ENCODE results near the gene ATXN3.

ATXN3 gene

DNA sequence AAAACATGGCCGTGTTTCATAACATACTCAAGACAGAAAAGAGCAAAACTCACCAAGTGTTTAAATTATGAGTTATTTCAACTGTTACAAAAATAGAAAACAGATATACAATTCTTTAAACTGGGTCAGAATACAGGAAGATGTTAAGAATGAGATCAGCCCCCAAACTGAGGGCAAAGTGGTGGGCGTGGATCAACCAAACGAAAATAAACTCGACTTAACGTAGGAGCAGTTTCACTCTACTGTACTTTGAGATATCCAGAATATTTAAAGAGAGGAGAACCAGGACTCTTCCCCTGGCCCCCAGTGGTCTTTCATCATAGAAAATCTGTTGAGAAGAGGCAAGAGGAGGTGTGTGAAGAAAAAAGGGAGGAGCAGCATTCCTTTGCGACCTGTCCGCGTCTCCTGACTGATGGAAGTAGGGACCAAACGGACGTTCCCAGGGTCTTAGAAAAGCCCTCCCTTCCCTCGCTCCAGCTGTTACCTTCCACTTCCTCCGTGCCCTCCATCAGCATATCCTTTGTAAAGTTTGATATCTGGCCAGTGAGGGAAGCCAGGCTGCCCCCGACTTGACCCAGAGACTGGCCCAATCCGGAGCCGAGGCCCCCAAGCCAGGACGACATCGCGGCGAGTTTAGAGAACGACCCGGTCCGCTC, 67.2 kb downstream of the ATXN3 start:
- H3K4me1 Mint-ChIP-seq = peaks cover 23% of the 10 kb centered on the region
- no peaks in the 10 kb centered on the region for H3K9me3 Mint-ChIP-seq
- DNase-seq (ENCODE audit: low spot score in 2 of 2) = peak in 1 of 2 donors; percentile 11
- H3K36me3 Mint-ChIP-seq = peaks cover 25% of the 10 kb centered on the region
- peak overlapping the region; percentile 93 for H3K4me3 Mint-ChIP-seq
- peak; percentile 19 for ATAC-seq
- peak overlapping the region; percentile 99 for H3K27ac Mint-ChIP-seq

- no peak for DNase-seq (ENCODE audit: low spot score in 2 of 2)
- Mint-ChIP-seq H3K27ac (peak overlapping the region; percentile 99), H3K36me3 (peaks cover 36% of the 10 kb centered on the region), H3K4me1 (peaks cover 32% of the 10 kb centered on the region), H3K9me3 (no peaks in the 10 kb centered on the region), H3K4me3 (peak overlapping the region; percentile 93)
- no peak for ATAC-seq
Measured at GRCh38 chr14:92037989-92038388, 68.4 kb downstream of the ATXN3 start.

- DNase-seq (ENCODE audit: low spot score in 2 of 2) (no peak), ATAC-seq (no peak)
- H3K4me1 Mint-ChIP-seq = peaks cover 32% of the 10 kb centered on the region
- peaks cover 57% of the 10 kb centered on the region for H3K36me3 Mint-ChIP-seq
- no peak overlapping the region for H3K27ac Mint-ChIP-seq
- no peak overlapping the region for H3K4me3 Mint-ChIP-seq
- H3K9me3 Mint-ChIP-seq = no peaks in the 10 kb centered on the region
Measured at GRCh38 chr14:92035890-92036289, 70.5 kb downstream of the ATXN3 start.

GRCh38 chr14:92033906-92034687, 72.3 kb downstream of the ATXN3 start:
- peak overlapping the region; percentile 59 for H3K27ac Mint-ChIP-seq
- ATAC-seq (no peak), DNase-seq (ENCODE audit: low spot score in 2 of 2) (no peak)
- H3K36me3 Mint-ChIP-seq = peaks cover 64% of the 10 kb centered on the region
- H3K9me3 Mint-ChIP-seq = no peaks in the 10 kb centered on the region
- peaks cover 32% of the 10 kb centered on the region for H3K4me1 Mint-ChIP-seq
- no peak overlapping the region for H3K4me3 Mint-ChIP-seq

DNA sequence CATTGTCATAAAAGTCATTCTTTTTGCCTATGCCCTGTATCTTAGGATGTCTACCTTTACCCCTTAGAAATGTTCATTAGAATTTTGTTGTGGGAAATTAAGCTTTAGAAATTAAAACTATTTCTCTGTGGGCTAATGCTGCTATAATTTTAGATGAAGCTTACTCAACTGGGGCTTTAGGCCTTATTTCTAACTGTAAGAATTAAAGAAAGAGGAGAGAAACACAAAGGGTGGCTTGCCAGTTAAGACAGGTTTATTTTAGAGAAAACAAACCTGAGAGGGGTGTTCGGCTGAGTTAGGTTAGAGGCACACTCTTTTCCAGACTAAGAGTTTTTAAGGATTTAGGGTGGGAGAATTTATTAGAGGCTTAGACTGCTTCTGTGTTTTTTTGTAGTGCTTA, 72.9 kb downstream of the ATXN3 start:
- peaks cover 28% of the 10 kb centered on the region for H3K4me1 Mint-ChIP-seq
- H3K4me3 Mint-ChIP-seq = no peak overlapping the region
- H3K36me3 Mint-ChIP-seq = peaks cover 65% of the 10 kb centered on the region
- H3K27ac Mint-ChIP-seq = peak overlapping the region; percentile 59
- no peaks in the 10 kb centered on the region for H3K9me3 Mint-ChIP-seq
- no peak for ATAC-seq
- no peak for DNase-seq (ENCODE audit: low spot score in 2 of 2)

- ATAC-seq (no peak), DNase-seq (ENCODE audit: low spot score in 2 of 2) (no peak)
- Mint-ChIP-seq H3K9me3 (no peaks in the 10 kb centered on the region), H3K4me1 (peaks cover 20% of the 10 kb centered on the region), H3K4me3 (no peak overlapping the region), H3K36me3 (peaks cover 95% of the 10 kb centered on the region), H3K27ac (peak overlapping the region; percentile 63)
Measured at GRCh38 chr14:92026548-92027190, 79.7 kb downstream of the ATXN3 start.

DNA sequence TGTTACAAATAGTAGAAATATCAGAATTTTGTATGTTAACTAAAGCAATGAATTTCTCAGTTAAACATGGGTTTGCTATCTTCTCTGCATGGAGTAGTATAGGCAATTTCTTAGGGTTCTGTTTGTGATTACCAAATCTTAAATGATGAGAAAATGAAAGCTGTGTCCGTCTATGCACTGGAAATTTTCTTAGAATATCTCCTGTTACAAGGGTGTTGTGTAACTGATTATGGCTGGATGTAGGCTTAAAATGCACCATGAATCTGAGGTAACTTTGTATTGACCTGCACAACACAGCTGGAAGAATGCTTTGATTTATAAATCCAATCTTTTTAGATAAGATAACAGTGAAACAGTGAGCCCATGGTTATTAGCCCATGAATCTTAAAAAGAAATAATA, 84.3 kb downstream of the ATXN3 start:
- no peaks in the 10 kb centered on the region for H3K9me3 Mint-ChIP-seq
- H3K4me1 Mint-ChIP-seq = peaks cover 8% of the 10 kb centered on the region
- peaks cover 95% of the 10 kb centered on the region for H3K36me3 Mint-ChIP-seq
- DNase-seq (ENCODE audit: low spot score in 2 of 2) (no peak), ATAC-seq (no peak)
- no peak overlapping the region for H3K4me3 Mint-ChIP-seq
- H3K27ac Mint-ChIP-seq = no peak overlapping the region

DNA sequence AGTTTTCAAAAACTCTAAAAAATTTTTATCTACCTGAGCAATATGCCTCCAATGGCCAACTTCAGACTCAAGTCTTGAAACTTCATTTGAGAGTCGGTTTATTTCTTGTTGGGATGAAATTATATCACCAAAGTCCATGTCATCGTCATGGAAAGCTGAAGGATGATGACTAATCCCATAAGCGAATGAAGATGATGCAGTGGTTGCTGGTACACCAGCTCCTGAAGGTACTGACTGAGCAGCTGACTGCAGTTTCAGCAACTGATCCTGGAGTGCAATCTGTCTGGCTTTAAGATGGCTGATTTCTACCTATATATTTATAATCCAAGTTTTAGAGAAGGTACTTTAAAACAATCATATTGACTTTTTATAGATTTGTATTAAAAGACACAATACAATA, 84.9 kb downstream of the ATXN3 start:
- no peak overlapping the region for H3K4me3 Mint-ChIP-seq
- no peak for DNase-seq (ENCODE audit: low spot score in 2 of 2)
- no peaks in the 10 kb centered on the region for H3K9me3 Mint-ChIP-seq
- no peak overlapping the region for H3K27ac Mint-ChIP-seq
- peaks cover 95% of the 10 kb centered on the region for H3K36me3 Mint-ChIP-seq
- no peak for ATAC-seq
- peaks cover 5% of the 10 kb centered on the region for H3K4me1 Mint-ChIP-seq

DNA sequence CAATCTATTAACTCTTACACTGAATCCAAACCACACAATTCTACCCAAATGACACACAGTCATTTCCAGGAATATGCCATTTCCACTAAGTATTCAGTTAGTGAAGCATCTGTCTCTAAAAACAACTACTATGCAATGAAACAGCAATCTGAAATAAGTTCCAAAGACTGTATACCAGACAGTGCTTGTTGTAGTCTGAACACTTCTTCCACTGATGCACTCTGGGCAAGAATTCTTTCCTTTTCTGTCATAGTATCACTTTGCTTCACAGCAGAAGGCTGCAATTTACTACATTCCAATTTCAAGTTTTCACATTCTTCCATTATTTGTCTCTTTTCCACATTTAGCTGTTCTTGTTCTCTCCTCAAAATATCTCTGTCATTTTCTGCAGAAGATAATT, 92.3 kb downstream of the ATXN3 start:
- H3K27ac Mint-ChIP-seq = peak overlapping the region; percentile 54
- peaks cover 98% of the 10 kb centered on the region for H3K36me3 Mint-ChIP-seq
- no peaks in the 10 kb centered on the region for H3K9me3 Mint-ChIP-seq
- DNase-seq (ENCODE audit: low spot score in 2 of 2) (no peak), ATAC-seq (peak; percentile 49)
- H3K4me1 Mint-ChIP-seq = peaks cover 22% of the 10 kb centered on the region
- H3K4me3 Mint-ChIP-seq = no peak overlapping the region

GRCh38 chr14:92012121-92012748, 94.1 kb downstream of the ATXN3 start:
- ATAC-seq (no peak), DNase-seq (ENCODE audit: low spot score in 2 of 2) (no peak)
- peaks cover 98% of the 10 kb centered on the region for H3K36me3 Mint-ChIP-seq
- peak overlapping the region; percentile 5 for H3K27ac Mint-ChIP-seq
- H3K9me3 Mint-ChIP-seq = no peaks in the 10 kb centered on the region
- H3K4me3 Mint-ChIP-seq = no peak overlapping the region
- peaks cover 22% of the 10 kb centered on the region for H3K4me1 Mint-ChIP-seq

DNA sequence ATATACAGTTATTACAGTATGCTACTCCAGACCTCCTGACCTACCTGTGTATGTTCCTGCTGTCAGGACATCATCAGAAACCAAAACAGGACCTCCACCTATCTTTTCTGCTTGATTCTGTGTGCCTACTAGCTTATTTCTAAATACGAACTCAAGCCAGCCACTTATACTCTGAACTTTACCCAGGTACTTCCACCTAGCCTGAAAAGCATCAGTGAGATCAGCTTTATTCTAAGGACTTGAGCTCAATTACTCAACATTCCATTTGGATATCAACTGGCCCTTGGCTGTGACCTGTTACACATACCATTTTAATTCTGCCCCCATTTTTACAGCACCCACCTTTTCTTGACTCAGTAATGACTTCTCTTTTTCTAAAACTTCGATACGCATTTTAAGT, 95.7 kb downstream of the ATXN3 start:
- no peak overlapping the region for H3K27ac Mint-ChIP-seq
- DNase-seq (ENCODE audit: low spot score in 2 of 2) (no peak), ATAC-seq (no peak)
- peaks cover 98% of the 10 kb centered on the region for H3K36me3 Mint-ChIP-seq
- H3K4me1 Mint-ChIP-seq = peaks cover 22% of the 10 kb centered on the region
- no peak overlapping the region for H3K4me3 Mint-ChIP-seq
- H3K9me3 Mint-ChIP-seq = no peaks in the 10 kb centered on the region

DNA sequence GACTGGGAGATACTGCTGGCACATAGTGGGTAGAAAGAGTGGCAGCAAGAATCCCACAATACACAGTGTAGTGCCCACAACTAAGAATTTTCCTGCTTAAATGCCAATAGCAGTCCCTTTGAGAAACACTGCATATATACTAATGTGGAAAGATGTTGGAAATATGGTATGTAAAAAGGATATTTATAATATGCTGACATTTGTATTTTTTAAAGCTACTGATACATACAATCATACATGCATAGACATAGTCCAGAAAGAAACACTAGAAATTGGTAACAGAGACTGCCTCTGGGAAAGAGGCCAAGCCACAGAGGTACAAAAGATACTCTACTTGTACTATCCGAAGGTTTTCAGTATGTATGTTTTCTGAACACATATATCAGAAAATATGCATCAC, 96.8 kb downstream of the ATXN3 start:
- no peaks in the 10 kb centered on the region for H3K9me3 Mint-ChIP-seq
- no peak for ATAC-seq

More for the DNA sequence above, 96.8 kb downstream of the ATXN3 start:
- DNase-seq (ENCODE audit: low spot score in 2 of 2) = no peak
- Mint-ChIP-seq H3K4me1 (peaks cover 22% of the 10 kb centered on the region), H3K27ac (no peak overlapping the region), H3K4me3 (no peak overlapping the region), H3K36me3 (peaks cover 98% of the 10 kb centered on the region)
